EH (cell line): ENCODE results near the gene SPATA17.

ENCODE experiments used
- DNase-seq: peaks from one replicate; pipeline ENCODE4 v3.0.0-alpha.2; 2015; ENCODE audit warnings: low read depth

The SPATA17 gene

GRCh38 chr1:217857061-217857460 is 225.9 kb downstream of the SPATA17 start:
- DNase-seq = no peak

GRCh38 chr1:217861658-217862057 is 230.5 kb downstream of the SPATA17 start:
- no peak for DNase-seq

GRCh38 chr1:217867446-217867995 is 236.4 kb downstream of the SPATA17 start:
- no peak for DNase-seq

GRCh38 chr1:217871955-217872354 is 240.8 kb downstream of the SPATA17 start:
- no peak for DNase-seq

GRCh38 chr1:217875229-217875628 is 244.1 kb downstream of the SPATA17 start:
- DNase-seq = no peak

- DNase-seq = no peak
These were observed 245.3 kb downstream of the SPATA17 start for GRCh38 chr1:217876401-217876800.

- no peak for DNase-seq
These were observed 245.8 kb downstream of the SPATA17 start for GRCh38 chr1:217876896-217877295.

GRCh38 chr1:217881131-217881543 is 250.0 kb downstream of the SPATA17 start:
- DNase-seq = peak; percentile 12

GRCh38 chr1:217881607-217882332 is 250.6 kb downstream of the SPATA17 start:
- DNase-seq = no peak

- DNase-seq = no peak
These were observed 254.0 kb downstream of the SPATA17 start for GRCh38 chr1:217885181-217885580.

GRCh38 chr1:217888328-217888727 is 257.2 kb downstream of the SPATA17 start:
- DNase-seq = no peak

- DNase-seq = peak; percentile 7
These were observed 258.3 kb downstream of the SPATA17 start for GRCh38 chr1:217889401-217889800.

- DNase-seq = no peak
These were observed 260.8 kb downstream of the SPATA17 start for GRCh38 chr1:217891966-217892365.

- DNase-seq = no peak
These were observed 261.6 kb downstream of the SPATA17 start for GRCh38 chr1:217892750-217893149.

GRCh38 chr1:217895841-217896240 is 264.7 kb downstream of the SPATA17 start:
- no peak for DNase-seq

- DNase-seq = peak; percentile 2
These were observed 265.3 kb downstream of the SPATA17 start for GRCh38 chr1:217896490-217896889.

GRCh38 chr1:217897100-217897499 is 266.0 kb downstream of the SPATA17 start:
- DNase-seq = no peak

GRCh38 chr1:217899614-217900013 is 268.5 kb downstream of the SPATA17 start:
- no peak for DNase-seq

GRCh38 chr1:217907504-217907903 is 276.4 kb downstream of the SPATA17 start:
- peak; percentile 16 for DNase-seq

- DNase-seq = no peak
These were observed 279.1 kb downstream of the SPATA17 start for GRCh38 chr1:217910203-217910602.

- DNase-seq = no peak
These were observed 279.7 kb downstream of the SPATA17 start for GRCh38 chr1:217910791-217911320.

- no peak for DNase-seq
These were observed 280.8 kb downstream of the SPATA17 start for GRCh38 chr1:217911908-217912307.

GRCh38 chr1:217917281-217917887 is 286.2 kb downstream of the SPATA17 start:
- DNase-seq = no peak
